GM21526 (cell line): ENCODE measurements around the gene GAS7.
"Not testable (repeated sequence)": the region's sequence is repeated elsewhere in the genome, so short reads cannot be mapped to it uniquely, and the experiment has no call there.

ENCODE experiments used
- ATAC-seq: cut with Tn5 transposase; IDR thresholded peaks from one replicate; pipeline ENCODE4 v1.9.1; 2021; ENCODE audit warnings: moderate library complexity; ENCODE audit not compliant: unreplicated experiment, low FRiP score

GAS7 gene

DNA sequence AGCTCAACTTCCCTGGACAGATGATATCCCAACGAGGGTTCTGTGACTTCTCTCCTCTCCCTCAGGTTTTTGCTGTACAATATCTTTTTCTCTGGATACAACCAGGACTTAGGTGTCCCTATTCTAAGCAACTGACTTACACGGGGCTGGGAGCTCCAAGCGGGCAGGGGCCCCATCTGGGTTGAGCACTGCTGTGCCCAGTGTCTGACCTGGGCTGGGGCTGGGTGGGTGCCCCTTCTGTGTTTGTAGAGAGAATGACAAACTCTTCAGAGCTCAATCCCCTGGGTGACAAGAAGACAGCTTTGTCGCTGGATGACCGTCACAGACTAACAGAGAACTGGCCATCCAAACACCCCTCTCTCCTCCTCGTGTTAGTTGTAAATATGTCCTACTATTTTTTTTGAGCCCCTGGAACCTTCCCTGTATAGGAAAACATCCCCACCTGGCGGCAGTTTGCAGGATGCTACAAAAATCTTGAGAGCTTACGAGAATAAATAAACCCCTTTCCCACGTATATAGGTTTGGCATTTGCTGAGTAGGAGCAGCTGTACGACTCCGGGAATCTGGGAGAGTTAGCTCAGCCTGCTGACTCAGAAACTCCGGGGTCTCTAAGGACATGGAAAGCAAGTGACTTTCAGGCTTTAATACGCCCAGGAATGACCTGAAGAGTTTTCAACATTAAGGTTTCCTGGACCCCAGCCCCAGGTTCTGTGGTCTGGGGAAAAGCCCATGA lies 269.6 kb downstream of the GAS7 start:
- no peak for ATAC-seq

- ATAC-seq: no peak
Measured at GRCh38 chr17:9926150-9926804, 272.1 kb downstream of the GAS7 start.

GRCh38 chr17:9925457-9925856 lies 272.9 kb downstream of the GAS7 start:
- ATAC-seq: no peak

DNA sequence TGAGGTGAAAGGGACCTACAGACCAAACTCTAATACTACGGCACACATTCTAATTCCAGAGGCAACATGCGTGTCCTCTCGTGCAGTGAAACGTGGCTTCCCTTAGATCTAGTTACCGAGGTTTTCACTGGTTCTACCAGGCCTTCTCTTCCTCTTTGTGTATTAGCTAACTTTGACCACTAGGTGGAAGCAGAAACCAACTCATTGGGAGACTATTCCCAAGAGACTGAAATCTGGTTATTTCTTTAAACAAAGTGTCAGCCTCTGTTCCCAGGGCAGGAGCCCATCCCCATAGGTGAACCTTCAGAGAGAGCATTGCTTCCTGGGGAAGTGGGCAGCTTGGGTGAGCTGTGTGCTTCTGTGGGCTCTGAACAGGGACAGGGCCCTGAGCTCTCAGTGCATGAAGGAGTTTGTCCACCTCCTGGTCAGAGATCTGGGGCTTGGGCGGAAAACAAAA lies 273.6 kb downstream of the GAS7 start:
- ATAC-seq: peak; percentile 55

- no peak for ATAC-seq
Measured at GRCh38 chr17:9922012-9922848, 276.2 kb downstream of the GAS7 start.

GRCh38 chr17:9921216-9921615 lies 277.2 kb downstream of the GAS7 start:
- ATAC-seq: not testable (repeated sequence)

GRCh38 chr17:9918804-9919352 lies 279.5 kb downstream of the GAS7 start:
- no peak for ATAC-seq

- ATAC-seq: no peak
Measured at GRCh38 chr17:9918352-9918751, 280.1 kb downstream of the GAS7 start.

DNA sequence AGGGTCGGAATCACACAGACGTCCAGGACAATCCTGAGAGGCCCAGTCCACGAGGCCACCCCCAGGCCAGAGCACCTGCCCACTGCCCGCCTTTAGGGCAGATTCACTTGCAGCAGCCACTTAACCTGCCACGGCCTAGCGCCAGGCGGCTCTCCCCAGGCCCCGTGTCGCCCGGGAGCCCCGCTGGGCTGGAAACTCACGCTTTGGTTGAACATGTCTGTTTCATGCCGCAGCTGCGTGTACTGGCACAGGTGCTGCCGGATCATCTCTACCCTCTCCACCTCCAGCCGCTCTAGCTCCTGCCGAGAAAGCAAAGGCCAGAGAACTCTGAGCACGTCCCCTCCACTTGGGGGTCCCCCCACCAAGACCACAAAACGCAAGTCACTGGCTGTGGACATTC lies 280.6 kb downstream of the GAS7 start:
- no peak for ATAC-seq

- ATAC-seq: no peak
Measured at GRCh38 chr17:9917131-9917530, 281.3 kb downstream of the GAS7 start.

DNA sequence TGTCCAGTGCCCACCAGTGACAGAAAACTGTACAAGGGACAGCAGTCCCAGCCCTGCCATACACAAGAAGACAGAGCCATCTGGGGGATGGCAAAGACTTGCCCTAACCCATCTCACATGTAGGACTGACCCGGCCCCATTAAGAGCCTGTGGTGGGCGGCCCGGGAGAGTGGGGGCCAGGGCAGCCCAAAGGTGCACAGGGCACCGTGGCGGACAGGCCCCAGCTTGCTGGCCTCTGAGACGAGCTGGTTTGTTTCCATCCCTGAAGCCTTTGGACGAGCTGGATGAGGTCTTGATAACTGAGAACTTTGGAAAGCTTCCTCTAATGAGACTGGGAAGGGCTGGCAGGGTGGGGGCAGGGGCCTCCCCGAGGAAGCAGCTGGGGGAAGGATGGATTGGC lies 282.3 kb downstream of the GAS7 start:
- no peak for ATAC-seq

DNA sequence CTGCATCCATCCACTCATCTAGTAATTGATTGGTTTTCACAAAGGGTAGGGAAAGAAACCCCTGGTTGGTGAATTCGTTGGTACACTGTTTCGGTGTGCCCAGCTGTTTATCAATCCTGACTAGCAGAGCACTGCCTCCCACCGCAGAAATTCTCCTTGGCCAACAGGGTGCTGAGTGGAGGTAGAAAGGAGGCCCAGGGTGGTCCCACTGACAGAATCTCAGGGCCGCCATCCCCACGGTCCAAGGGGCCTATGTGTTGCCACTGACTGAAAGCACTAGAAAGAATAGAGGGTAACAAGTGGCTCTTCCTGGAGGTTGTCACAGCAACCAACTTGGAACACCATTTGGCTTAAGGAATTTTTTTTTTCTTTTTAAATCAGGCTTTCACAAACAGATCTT lies 284.9 kb downstream of the GAS7 start:
- ATAC-seq: no peak

- ATAC-seq: no peak
Measured at GRCh38 chr17:9912121-9913099, 286.0 kb downstream of the GAS7 start.

- no peak for ATAC-seq
Measured at GRCh38 chr17:9911089-9911488, 287.3 kb downstream of the GAS7 start.

DNA sequence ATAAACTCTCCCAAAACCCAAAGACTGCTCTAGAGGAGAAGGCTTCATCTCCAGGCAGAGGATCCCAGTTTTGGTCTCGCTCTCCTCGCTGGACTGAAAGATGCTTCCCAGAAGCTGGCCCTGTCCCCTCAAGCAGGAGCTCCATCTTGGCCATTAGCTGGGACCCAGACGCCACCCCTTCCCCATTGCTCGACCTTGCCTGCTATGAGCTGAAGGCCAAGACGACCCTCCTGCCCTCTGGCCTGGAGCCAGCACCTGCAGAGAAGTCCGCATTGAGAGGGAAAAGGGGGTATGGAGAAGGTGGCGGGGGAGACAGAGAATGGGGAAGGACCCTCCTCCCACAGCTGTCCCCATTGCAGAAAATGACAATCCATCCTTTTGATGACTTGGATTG lies 289.8 kb downstream of the GAS7 start:
- no peak for ATAC-seq

- no peak for ATAC-seq
Measured at GRCh38 chr17:9907883-9908648, 290.3 kb downstream of the GAS7 start.

DNA sequence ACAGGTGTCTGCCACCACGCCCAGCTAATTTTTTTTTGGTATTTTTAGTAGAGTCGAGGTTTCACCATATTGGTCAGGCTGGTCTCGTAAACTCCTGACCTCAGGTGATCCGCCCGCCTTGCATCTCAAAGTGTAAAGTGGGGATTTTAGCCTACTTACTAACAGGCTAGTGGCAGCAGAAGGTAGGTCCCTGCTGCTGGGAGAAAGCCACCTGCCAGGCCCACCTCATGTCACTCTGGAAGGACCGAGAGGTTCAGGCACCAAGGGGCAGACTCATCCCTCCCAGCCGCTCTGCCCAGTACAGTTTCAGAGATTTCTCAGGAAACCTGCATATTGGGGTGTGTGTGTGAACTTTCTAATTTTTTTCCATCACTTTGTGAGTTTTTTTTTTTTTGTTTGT lies 291.3 kb downstream of the GAS7 start:
- ATAC-seq: no peak

DNA sequence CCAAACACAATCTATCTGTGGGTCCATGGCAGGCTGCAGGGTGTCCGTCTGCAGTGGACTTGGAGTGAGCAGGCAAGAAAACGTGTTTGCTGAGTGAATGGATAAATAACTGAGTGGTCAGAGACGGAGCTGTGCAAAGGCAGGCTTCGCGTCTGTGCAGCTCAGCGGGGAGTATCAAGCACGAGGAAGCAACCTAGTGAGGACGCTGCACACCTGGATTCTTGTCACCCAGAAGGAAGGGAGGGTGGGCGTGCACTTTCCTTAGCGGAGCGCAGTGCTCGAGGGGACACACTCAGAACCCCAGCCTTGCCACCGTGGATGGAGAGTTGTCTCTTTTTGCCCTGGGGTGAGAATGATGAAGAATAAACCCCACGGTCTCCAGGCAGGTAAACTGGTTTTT lies 291.8 kb downstream of the GAS7 start:
- no peak for ATAC-seq

DNA sequence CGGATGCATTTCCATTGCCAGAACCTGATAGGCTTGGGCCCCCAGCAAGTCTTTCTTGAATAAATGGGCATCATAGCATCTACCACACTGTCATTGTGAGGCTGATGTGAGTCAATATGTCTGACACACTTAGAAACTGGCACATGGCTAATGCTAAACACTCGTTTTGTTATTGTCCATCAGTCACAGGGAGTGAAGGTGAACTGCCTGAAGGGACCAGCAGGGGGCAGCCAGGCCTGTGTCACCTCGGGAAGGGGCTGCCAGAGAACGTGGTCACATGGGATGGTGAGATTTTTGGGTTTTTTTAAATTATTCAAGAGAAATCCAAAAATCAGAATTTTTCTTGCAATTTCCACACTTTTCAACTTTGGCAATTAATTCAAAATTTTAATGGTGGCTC lies 292.5 kb downstream of the GAS7 start:
- ATAC-seq: no peak
